Measurements from ENCODE around the gene SLC24A5.

SLC24A5 gene

DNA sequence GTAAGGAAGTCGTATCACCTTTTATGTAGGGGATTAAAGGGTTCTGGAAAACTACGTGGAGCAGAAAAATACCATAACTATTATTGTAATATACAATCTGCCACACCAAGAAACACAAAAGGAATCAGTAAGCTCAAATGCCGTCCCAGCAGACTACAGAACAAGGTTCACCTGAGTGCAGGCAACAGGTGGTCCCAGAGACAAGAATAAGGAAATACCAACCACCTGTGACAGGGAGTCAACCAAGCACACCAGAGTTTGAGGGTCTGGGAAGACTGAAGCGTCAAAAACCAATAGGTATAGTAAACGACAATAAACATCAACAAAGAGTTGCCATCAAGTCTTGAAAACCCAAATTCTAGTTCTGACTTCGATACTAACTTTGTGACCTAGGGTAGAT, 12.1 kb downstream of the SLC24A5 start:
- no peak overlapping the region for H3K27ac ChIP-seq (ENCODE audit: low read depth, low read length)
- H3K4ac ChIP-seq (ENCODE audit: low read depth, low read length): no peak overlapping the region
- H3K36me3 ChIP-seq (ENCODE audit: control insufficient read depth in 1 of 2, insufficient read depth in 2 of 2, low read length in 2 of 2): no peaks in the 10 kb centered on the region
- no peaks in the 10 kb centered on the region for H3K79me1 ChIP-seq (ENCODE audit: low read length)
- H3K14ac ChIP-seq (ENCODE audit: low read length): no peak overlapping the region
- H2AK5ac ChIP-seq (ENCODE audit: low read length): no peak overlapping the region
- H2BK5ac ChIP-seq (ENCODE audit: low read depth, low read length, poor library complexity): no peak overlapping the region
- H3K9ac ChIP-seq (ENCODE audit: low read length): no peak overlapping the region
- H3K23ac ChIP-seq (ENCODE audit: low read length): no peak overlapping the region
- H3K79me2 ChIP-seq (ENCODE audit: control insufficient read depth, insufficient read depth, low read length, poor library complexity): no peaks in the 10 kb centered on the region
- no peaks in the 10 kb centered on the region for H3K27me3 ChIP-seq (ENCODE audit: insufficient read depth, low read length)
- WGBS (ENCODE audit: extremely low coverage, insufficient coverage, insufficient read length): no CpG with 5 or more reads among the region's 6 CpGs
- no peak overlapping the region for H3K4me3 ChIP-seq (ENCODE audit: low read depth, low read length)
- no peaks in the 10 kb centered on the region for H3K4me1 ChIP-seq (ENCODE audit: control insufficient read depth in 1 of 2, insufficient read depth in 2 of 2, low read length in 2 of 2)
- no peaks in the 10 kb centered on the region for H3K9me3 ChIP-seq (ENCODE audit: insufficient read depth, low read depth, low read length)
- no peak overlapping the region for H2BK12ac ChIP-seq (ENCODE audit: low read length)
- H2AFZ ChIP-seq (ENCODE audit: insufficient read depth, low read length, poor library complexity): no peak overlapping the region
- no peak overlapping the region for H4K8ac ChIP-seq (ENCODE audit: low read depth, low read length)
- no peak overlapping the region for H3K18ac ChIP-seq (ENCODE audit: low read length)
- no peak overlapping the region for H2BK120ac ChIP-seq (ENCODE audit: insufficient read depth, low read length, poor library complexity)
- H3K4me2 ChIP-seq (ENCODE audit: low read length): no peak overlapping the region
- H4K12ac ChIP-seq (ENCODE audit: low read depth, low read length): no peak overlapping the region
- no peak overlapping the region for H4K91ac ChIP-seq (ENCODE audit: low read depth, low read length)
- DNase-seq: no peak

DNA sequence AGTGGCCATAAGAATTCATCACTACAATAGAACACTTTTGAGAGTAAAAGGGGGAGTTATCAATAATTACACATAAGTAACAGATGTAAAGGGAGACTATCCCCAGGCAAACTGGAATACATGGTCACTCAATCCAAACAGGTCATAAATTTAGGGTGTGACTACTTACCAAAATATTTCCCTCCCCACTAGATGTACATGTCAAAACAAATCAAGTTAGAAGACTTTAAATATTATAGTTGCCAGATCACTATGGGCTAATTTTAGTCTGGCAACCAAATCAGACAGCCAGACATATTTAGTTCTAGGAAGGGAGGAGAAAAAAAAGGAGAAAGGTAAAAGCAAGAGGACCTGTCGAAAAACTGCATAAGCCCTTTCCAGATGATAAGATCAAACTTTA, 23.1 kb downstream of the SLC24A5 start:
- Histone ChIP-seq H3K4ac (ENCODE audit: low read depth, low read length) (no peak overlapping the region), H2BK120ac (ENCODE audit: insufficient read depth, low read length, poor library complexity) (no peak overlapping the region), H3K36me3 (ENCODE audit: control insufficient read depth in 1 of 2, insufficient read depth in 2 of 2, low read length in 2 of 2) (no peaks in the 10 kb centered on the region), H3K4me1 (ENCODE audit: control insufficient read depth in 1 of 2, insufficient read depth in 2 of 2, low read length in 2 of 2) (no peaks in the 10 kb centered on the region), H4K8ac (ENCODE audit: low read depth, low read length) (no peak overlapping the region), H3K27me3 (ENCODE audit: insufficient read depth, low read length) (no peaks in the 10 kb centered on the region), H3K4me2 (ENCODE audit: low read length) (no peak overlapping the region), H3K18ac (ENCODE audit: low read length) (no peak overlapping the region), H4K91ac (ENCODE audit: low read depth, low read length) (no peak overlapping the region), H2AK5ac (ENCODE audit: low read length) (no peak overlapping the region), H3K23ac (ENCODE audit: low read length) (no peak overlapping the region), H4K12ac (ENCODE audit: low read depth, low read length) (no peak overlapping the region), H3K79me1 (ENCODE audit: low read length) (no peaks in the 10 kb centered on the region), H3K27ac (ENCODE audit: low read depth, low read length) (no peak overlapping the region), H3K14ac (ENCODE audit: low read length) (no peak overlapping the region), H3K79me2 (ENCODE audit: control insufficient read depth, insufficient read depth, low read length, poor library complexity) (no peaks in the 10 kb centered on the region), H3K4me3 (ENCODE audit: low read depth, low read length) (no peak overlapping the region), H2AFZ (ENCODE audit: insufficient read depth, low read length, poor library complexity) (no peak overlapping the region), H3K9ac (ENCODE audit: low read length) (no peak overlapping the region), H3K9me3 (ENCODE audit: insufficient read depth, low read depth, low read length) (no peaks in the 10 kb centered on the region), H2BK12ac (ENCODE audit: low read length) (no peak overlapping the region), H2BK5ac (ENCODE audit: low read depth, low read length, poor library complexity) (no peak overlapping the region)
- no peak for DNase-seq
- whole genome bisulfite sequencing (ENCODE audit: extremely low coverage, insufficient coverage, insufficient read length): no CpG with 5 or more reads among the region's 1 CpG

DNA sequence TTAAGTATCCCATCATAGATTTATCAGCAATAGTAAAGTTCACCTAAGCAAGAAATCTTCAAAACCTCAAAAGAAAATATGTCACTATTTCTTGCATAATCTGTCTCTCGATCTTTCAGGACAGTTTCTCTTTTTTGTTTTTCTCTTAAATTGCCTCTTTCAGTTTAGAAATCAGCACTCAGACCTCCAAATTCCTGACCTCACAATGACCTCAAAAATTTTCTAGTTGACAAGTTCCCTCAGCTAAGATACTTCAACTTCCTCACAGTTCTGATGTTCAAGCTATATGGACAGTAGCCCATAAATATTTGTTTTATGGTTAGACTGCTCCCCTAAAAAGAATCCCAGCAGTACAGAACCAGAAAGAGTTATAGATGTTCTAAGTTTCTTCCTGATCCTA, 24.1 kb downstream of the SLC24A5 start:
- Histone ChIP-seq H4K91ac (ENCODE audit: low read depth, low read length) (no peak overlapping the region), H2AFZ (ENCODE audit: insufficient read depth, low read length, poor library complexity) (no peak overlapping the region), H2BK120ac (ENCODE audit: insufficient read depth, low read length, poor library complexity) (no peak overlapping the region), H2BK12ac (ENCODE audit: low read length) (no peak overlapping the region), H3K27me3 (ENCODE audit: insufficient read depth, low read length) (no peaks in the 10 kb centered on the region), H2BK5ac (ENCODE audit: low read depth, low read length, poor library complexity) (no peak overlapping the region), H3K79me2 (ENCODE audit: control insufficient read depth, insufficient read depth, low read length, poor library complexity) (no peaks in the 10 kb centered on the region), H3K9me3 (ENCODE audit: insufficient read depth, low read depth, low read length) (no peaks in the 10 kb centered on the region), H3K23ac (ENCODE audit: low read length) (no peak overlapping the region), H3K79me1 (ENCODE audit: low read length) (no peaks in the 10 kb centered on the region), H2AK5ac (ENCODE audit: low read length) (no peak overlapping the region), H3K4ac (ENCODE audit: low read depth, low read length) (no peak overlapping the region), H3K4me3 (ENCODE audit: low read depth, low read length) (no peak overlapping the region), H3K4me1 (ENCODE audit: control insufficient read depth in 1 of 2, insufficient read depth in 2 of 2, low read length in 2 of 2) (no peaks in the 10 kb centered on the region), H3K9ac (ENCODE audit: low read length) (no peak overlapping the region), H4K12ac (ENCODE audit: low read depth, low read length) (no peak overlapping the region), H4K8ac (ENCODE audit: low read depth, low read length) (no peak overlapping the region), H3K4me2 (ENCODE audit: low read length) (no peak overlapping the region), H3K27ac (ENCODE audit: low read depth, low read length) (no peak overlapping the region), H3K36me3 (ENCODE audit: control insufficient read depth in 1 of 2, insufficient read depth in 2 of 2, low read length in 2 of 2) (no peaks in the 10 kb centered on the region), H3K14ac (ENCODE audit: low read length) (no peak overlapping the region), H3K18ac (ENCODE audit: low read length) (no peak overlapping the region)
- WGBS (ENCODE audit: extremely low coverage, insufficient coverage, insufficient read length): no CpG with 5 or more reads among the region's 1 CpG
- no peak for DNase-seq

DNA sequence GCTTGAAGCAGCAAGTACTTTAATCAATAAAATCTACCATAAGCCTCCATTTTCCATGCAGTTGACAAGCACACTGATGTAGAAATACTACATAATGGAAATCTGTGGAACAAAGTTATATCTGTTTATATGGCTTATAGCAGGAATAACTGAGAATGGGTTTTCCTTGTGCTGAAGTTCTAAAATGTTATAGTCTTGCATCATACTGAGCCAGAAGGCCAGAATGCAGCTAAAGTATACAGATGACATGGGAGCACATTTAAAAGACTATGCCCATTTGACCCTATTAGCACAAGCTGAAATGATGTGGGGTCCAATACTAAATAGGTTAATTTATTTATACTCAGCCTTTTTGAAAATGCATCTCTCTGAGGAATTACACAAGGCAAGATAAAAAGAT, 25.1 kb downstream of the SLC24A5 start:
- no peak overlapping the region for H4K12ac ChIP-seq (ENCODE audit: low read depth, low read length)
- H2BK5ac ChIP-seq (ENCODE audit: low read depth, low read length, poor library complexity): no peak overlapping the region
- no peak overlapping the region for H2BK120ac ChIP-seq (ENCODE audit: insufficient read depth, low read length, poor library complexity)
- H3K18ac ChIP-seq (ENCODE audit: low read length): no peak overlapping the region
- no peak overlapping the region for H3K27ac ChIP-seq (ENCODE audit: low read depth, low read length)
- H3K4ac ChIP-seq (ENCODE audit: low read depth, low read length): no peak overlapping the region
- H2AK5ac ChIP-seq (ENCODE audit: low read length): no peak overlapping the region
- DNase-seq: no peak
- no peak overlapping the region for H4K8ac ChIP-seq (ENCODE audit: low read depth, low read length)
- H2BK12ac ChIP-seq (ENCODE audit: low read length): no peak overlapping the region
- no peaks in the 10 kb centered on the region for H3K79me2 ChIP-seq (ENCODE audit: control insufficient read depth, insufficient read depth, low read length, poor library complexity)
- H3K4me2 ChIP-seq (ENCODE audit: low read length): no peak overlapping the region
- H3K9me3 ChIP-seq (ENCODE audit: insufficient read depth, low read depth, low read length): no peaks in the 10 kb centered on the region
- no peaks in the 10 kb centered on the region for H3K79me1 ChIP-seq (ENCODE audit: low read length)
- H3K4me1 ChIP-seq (ENCODE audit: control insufficient read depth in 1 of 2, insufficient read depth in 2 of 2, low read length in 2 of 2): no peaks in the 10 kb centered on the region
- H3K27me3 ChIP-seq (ENCODE audit: insufficient read depth, low read length): no peaks in the 10 kb centered on the region
- H3K9ac ChIP-seq (ENCODE audit: low read length): no peak overlapping the region
- no peak overlapping the region for H2AFZ ChIP-seq (ENCODE audit: insufficient read depth, low read length, poor library complexity)
- H3K4me3 ChIP-seq (ENCODE audit: low read depth, low read length): no peak overlapping the region
- H3K36me3 ChIP-seq (ENCODE audit: control insufficient read depth in 1 of 2, insufficient read depth in 2 of 2, low read length in 2 of 2): no peaks in the 10 kb centered on the region
- H4K91ac ChIP-seq (ENCODE audit: low read depth, low read length): no peak overlapping the region
- H3K23ac ChIP-seq (ENCODE audit: low read length): no peak overlapping the region
- H3K14ac ChIP-seq (ENCODE audit: low read length): no peak overlapping the region

DNA sequence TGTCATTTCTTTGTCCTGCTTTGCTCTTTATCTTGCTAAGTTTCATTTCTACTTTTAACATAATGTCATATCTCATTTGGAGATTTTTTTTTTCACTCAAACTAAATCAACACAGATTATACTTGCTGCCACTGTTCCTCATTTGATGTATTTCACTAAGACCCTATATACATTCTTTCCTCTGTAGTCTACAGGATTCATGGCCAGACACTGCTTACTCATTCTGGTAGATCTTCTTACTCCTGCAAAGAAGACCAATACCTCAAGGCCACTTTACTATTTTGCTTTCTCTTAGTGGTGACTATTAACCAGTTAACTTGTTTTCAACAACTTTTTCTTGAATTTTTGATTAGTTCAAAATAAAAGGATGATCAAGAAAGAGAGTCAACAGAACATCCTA, 26.6 kb downstream of the SLC24A5 start:
- Histone ChIP-seq H3K4ac (ENCODE audit: low read depth, low read length) (no peak overlapping the region), H2AK5ac (ENCODE audit: low read length) (no peak overlapping the region), H2AFZ (ENCODE audit: insufficient read depth, low read length, poor library complexity) (no peak overlapping the region), H3K18ac (ENCODE audit: low read length) (no peak overlapping the region), H4K12ac (ENCODE audit: low read depth, low read length) (no peak overlapping the region), H2BK120ac (ENCODE audit: insufficient read depth, low read length, poor library complexity) (no peak overlapping the region), H4K91ac (ENCODE audit: low read depth, low read length) (no peak overlapping the region), H3K14ac (ENCODE audit: low read length) (no peak overlapping the region), H3K4me3 (ENCODE audit: low read depth, low read length) (no peak overlapping the region), H3K27me3 (ENCODE audit: insufficient read depth, low read length) (no peaks in the 10 kb centered on the region), H4K8ac (ENCODE audit: low read depth, low read length) (no peak overlapping the region), H2BK12ac (ENCODE audit: low read length) (no peak overlapping the region), H3K4me1 (ENCODE audit: control insufficient read depth in 1 of 2, insufficient read depth in 2 of 2, low read length in 2 of 2) (no peaks in the 10 kb centered on the region), H3K27ac (ENCODE audit: low read depth, low read length) (no peak overlapping the region), H3K9ac (ENCODE audit: low read length) (no peak overlapping the region), H3K9me3 (ENCODE audit: insufficient read depth, low read depth, low read length) (no peaks in the 10 kb centered on the region), H3K79me2 (ENCODE audit: control insufficient read depth, insufficient read depth, low read length, poor library complexity) (no peaks in the 10 kb centered on the region), H3K4me2 (ENCODE audit: low read length) (no peak overlapping the region), H3K79me1 (ENCODE audit: low read length) (no peaks in the 10 kb centered on the region), H3K23ac (ENCODE audit: low read length) (no peak overlapping the region), H3K36me3 (ENCODE audit: control insufficient read depth in 1 of 2, insufficient read depth in 2 of 2, low read length in 2 of 2) (no peaks in the 10 kb centered on the region), H2BK5ac (ENCODE audit: low read depth, low read length, poor library complexity) (no peak overlapping the region)
- DNase-seq: no peak
